ENCODE measurements around the gene MAL.

The MAL gene

GRCh38 chr2:95025406-95026319 lies at the start of gene MAL:
MAL (plus strand) TSS chr2:95025708; CDS start chr2:95025793, 85 bp downstream.
- Mint-ChIP-seq H3K27ac (peak within 1 kb of the TSS; percentile 65), H3K36me3 (no peaks in the 10 kb centered on the region), H3K4me1 (peaks cover 31% of the 10 kb centered on the region), H3K4me3 (peak within 1 kb of the TSS; percentile 81), H3K9me3 (no peaks in the 10 kb centered on the region)
- ATAC-seq (peak; percentile 47), DNase-seq (ENCODE audit: low spot score in 2 of 2) (peak in 1 of 2 donors; percentile 58)

- Mint-ChIP-seq H3K4me3 (no peak overlapping the region), H3K27ac (no peak overlapping the region), H3K4me1 (no peaks in the 10 kb centered on the region), H3K9me3 (no peaks in the 10 kb centered on the region), H3K36me3 (no peaks in the 10 kb centered on the region)
- no peak for ATAC-seq
- DNase-seq (ENCODE audit: low spot score in 2 of 2) = no peak
Measured at GRCh38 chr2:94977826-94978225, 47.7 kb upstream of the MAL start.

- ATAC-seq = no peak
- H3K27ac Mint-ChIP-seq = no peak overlapping the region
- no peaks in the 10 kb centered on the region for H3K9me3 Mint-ChIP-seq
- DNase-seq (ENCODE audit: low spot score in 2 of 2) = no peak
- H3K4me1 Mint-ChIP-seq = no peaks in the 10 kb centered on the region
- no peak overlapping the region for H3K4me3 Mint-ChIP-seq
- H3K36me3 Mint-ChIP-seq = no peaks in the 10 kb centered on the region
Measured at GRCh38 chr2:94978917-94979316, 46.6 kb upstream of the MAL start.

GRCh38 chr2:94979406-94980375 lies 45.8 kb upstream of the MAL start:
- no peaks in the 10 kb centered on the region for H3K36me3 Mint-ChIP-seq
- no peak for DNase-seq (ENCODE audit: low spot score in 2 of 2)
- H3K27ac Mint-ChIP-seq = no peak overlapping the region
- no peaks in the 10 kb centered on the region for H3K9me3 Mint-ChIP-seq
- H3K4me3 Mint-ChIP-seq = no peak overlapping the region
- ATAC-seq = no peak
- H3K4me1 Mint-ChIP-seq = no peaks in the 10 kb centered on the region

GRCh38 chr2:94980406-94980805 lies 45.1 kb upstream of the MAL start:
- H3K4me3 Mint-ChIP-seq = no peak overlapping the region
- no peak overlapping the region for H3K27ac Mint-ChIP-seq
- H3K36me3 Mint-ChIP-seq = no peaks in the 10 kb centered on the region

GRCh38 chr2:94982156-94982555 lies 43.4 kb upstream of the MAL start:
- Mint-ChIP-seq H3K4me1 (no peaks in the 10 kb centered on the region), H3K27ac (no peak overlapping the region), H3K36me3 (no peaks in the 10 kb centered on the region), H3K9me3 (no peaks in the 10 kb centered on the region), H3K4me3 (no peak overlapping the region)
- no peak for DNase-seq (ENCODE audit: low spot score in 2 of 2)
- no peak for ATAC-seq

More at GRCh38 chr2:94980406-94980805, 45.1 kb upstream of the MAL start:
- no peak for DNase-seq (ENCODE audit: low spot score in 2 of 2)
- no peak for ATAC-seq
- Mint-ChIP-seq H3K9me3 (no peaks in the 10 kb centered on the region), H3K4me1 (no peaks in the 10 kb centered on the region)

GRCh38 chr2:94982675-94983074 lies 42.8 kb upstream of the MAL start:
- DNase-seq (ENCODE audit: low spot score in 2 of 2) = no peak
- no peaks in the 10 kb centered on the region for H3K4me1 Mint-ChIP-seq
- H3K9me3 Mint-ChIP-seq = no peaks in the 10 kb centered on the region
- H3K4me3 Mint-ChIP-seq = no peak overlapping the region
- no peaks in the 10 kb centered on the region for H3K36me3 Mint-ChIP-seq
- no peak overlapping the region for H3K27ac Mint-ChIP-seq
- ATAC-seq = no peak

- no peak overlapping the region for H3K27ac Mint-ChIP-seq
- H3K4me1 Mint-ChIP-seq = no peaks in the 10 kb centered on the region
- DNase-seq (ENCODE audit: low spot score in 2 of 2) (no peak), ATAC-seq (no peak)
- H3K36me3 Mint-ChIP-seq = no peaks in the 10 kb centered on the region
- no peak overlapping the region for H3K4me3 Mint-ChIP-seq
- H3K9me3 Mint-ChIP-seq = no peaks in the 10 kb centered on the region
Measured at GRCh38 chr2:94984964-94985575, 40.4 kb upstream of the MAL start.

GRCh38 chr2:94985636-94986035 lies 39.9 kb upstream of the MAL start:
- no peak for ATAC-seq
- no peak for DNase-seq (ENCODE audit: low spot score in 2 of 2)
- Mint-ChIP-seq H3K4me3 (no peak overlapping the region), H3K4me1 (no peaks in the 10 kb centered on the region), H3K27ac (no peak overlapping the region), H3K36me3 (no peaks in the 10 kb centered on the region), H3K9me3 (no peaks in the 10 kb centered on the region)

GRCh38 chr2:94986392-94986963 lies 39.0 kb upstream of the MAL start:
- Mint-ChIP-seq H3K4me3 (no peak overlapping the region), H3K36me3 (no peaks in the 10 kb centered on the region), H3K27ac (no peak overlapping the region), H3K4me1 (no peaks in the 10 kb centered on the region), H3K9me3 (no peaks in the 10 kb centered on the region)
- DNase-seq (ENCODE audit: low spot score in 2 of 2) (no peak), ATAC-seq (no peak)

- DNase-seq (ENCODE audit: low spot score in 2 of 2) = no peak
- no peak overlapping the region for H3K4me3 Mint-ChIP-seq
- H3K4me1 Mint-ChIP-seq = no peaks in the 10 kb centered on the region
- no peak overlapping the region for H3K27ac Mint-ChIP-seq
- no peaks in the 10 kb centered on the region for H3K36me3 Mint-ChIP-seq
- H3K9me3 Mint-ChIP-seq = no peaks in the 10 kb centered on the region
- no peak for ATAC-seq
Measured at GRCh38 chr2:94987074-94988020, 38.2 kb upstream of the MAL start.

GRCh38 chr2:94990956-94991355 lies 34.6 kb upstream of the MAL start:
- Mint-ChIP-seq H3K4me3 (no peak overlapping the region), H3K36me3 (no peaks in the 10 kb centered on the region), H3K4me1 (no peaks in the 10 kb centered on the region), H3K27ac (no peak overlapping the region), H3K9me3 (no peaks in the 10 kb centered on the region)
- DNase-seq (ENCODE audit: low spot score in 2 of 2) (no peak), ATAC-seq (no peak)

GRCh38 chr2:94992360-94992759 lies 33.1 kb upstream of the MAL start:
- Mint-ChIP-seq H3K9me3 (no peaks in the 10 kb centered on the region), H3K36me3 (no peaks in the 10 kb centered on the region), H3K4me3 (no peak overlapping the region), H3K27ac (no peak overlapping the region), H3K4me1 (no peaks in the 10 kb centered on the region)
- ATAC-seq (no peak), DNase-seq (ENCODE audit: low spot score in 2 of 2) (no peak)

All from stimulated activated effector memory CD8-positive, alpha-beta T cell treated with anti-CD3 and anti-CD28 coated beads, Interleukin-12 subunit alpha, Interleukin-12 subunit beta, amount 100 ng/mL, for 72 hours (primary cell).